ENCODE data around the gene ATXN1. TPM values are rescaled to one million over a fixed set of nuclear protein-coding genes. Genes with fewer than 3 reads are reported as not detected.

Gene ATXN1
- total RNA-seq, 1 experiment from 2014 or later, result 19.7 TPM

- Mint-ChIP-seq H3K36me3 (ENCODE audit: insufficient read depth, unreplicated experiment) (no peaks in the 10 kb centered on the region), H3K9me3 (ENCODE audit: low read depth, unreplicated experiment) (no peaks in the 10 kb centered on the region), H3K4me1 (ENCODE audit: low read depth, unreplicated experiment) (no peaks in the 10 kb centered on the region), H3K27ac (ENCODE audit: unreplicated experiment) (no peak overlapping the region), H3K27me3 (ENCODE audit: unreplicated experiment) (no peaks in the 10 kb centered on the region), H3K4me3 (ENCODE audit: low read depth, unreplicated experiment) (no peak overlapping the region)
- BruUV-seq (replicated peaks), result no TSS peak
- no peak for DNase-seq
- CTCF ChIA-PET, result interaction anchor here (0.9 kb wide), 1 partner anchor 22 kb away, joined by 3 read pairs; no protein-coding TSS in a partner anchor
- no peak for TF ChIP-seq CTCF (IDR thresholded peaks at IDR 0.05; ENCODE audit: unreplicated experiment)
- intact Hi-C loops (cut with micrococcal nuclease; ENCODE audit: unreplicated experiment), result no loop called here
These were observed 205.7 kb downstream of the ATXN1 start for GRCh38 chr6:16555550-16555949.

- no peak for TF ChIP-seq CTCF (IDR thresholded peaks at IDR 0.05; ENCODE audit: unreplicated experiment)
- BruUV-seq (replicated peaks), result no TSS peak
- Mint-ChIP-seq H3K36me3 (ENCODE audit: insufficient read depth, unreplicated experiment) (no peaks in the 10 kb centered on the region), H3K4me3 (ENCODE audit: low read depth, unreplicated experiment) (no peak overlapping the region), H3K27me3 (ENCODE audit: unreplicated experiment) (no peaks in the 10 kb centered on the region), H3K4me1 (ENCODE audit: low read depth, unreplicated experiment) (no peaks in the 10 kb centered on the region), H3K9me3 (ENCODE audit: low read depth, unreplicated experiment) (no peaks in the 10 kb centered on the region), H3K27ac (ENCODE audit: unreplicated experiment) (no peak overlapping the region)
- CTCF ChIA-PET, result no interaction called here
- intact Hi-C loops (cut with micrococcal nuclease; ENCODE audit: unreplicated experiment), result no loop called here
- DNase-seq, result no peak
These were observed 207.7 kb downstream of the ATXN1 start for GRCh38 chr6:16553531-16553930.

- Mint-ChIP-seq H3K4me3 (ENCODE audit: low read depth, unreplicated experiment) (no peak overlapping the region), H3K27ac (ENCODE audit: unreplicated experiment) (no peak overlapping the region), H3K4me1 (ENCODE audit: low read depth, unreplicated experiment) (no peaks in the 10 kb centered on the region), H3K36me3 (ENCODE audit: insufficient read depth, unreplicated experiment) (no peaks in the 10 kb centered on the region), H3K9me3 (ENCODE audit: low read depth, unreplicated experiment) (no peaks in the 10 kb centered on the region), H3K27me3 (ENCODE audit: unreplicated experiment) (no peaks in the 10 kb centered on the region)
- intact Hi-C loops (cut with micrococcal nuclease; ENCODE audit: unreplicated experiment), result no loop called here
- DNase-seq, result no peak
- no peak for TF ChIP-seq CTCF (IDR thresholded peaks at IDR 0.05; ENCODE audit: unreplicated experiment)
- BruUV-seq (replicated peaks), result no TSS peak
- CTCF ChIA-PET, result no interaction called here
These were observed 209.8 kb downstream of the ATXN1 start for GRCh38 chr6:16551466-16551865.

- no peaks in the 10 kb centered on the region for H3K9me3 Mint-ChIP-seq (ENCODE audit: low read depth, unreplicated experiment)
- H3K4me3 Mint-ChIP-seq (ENCODE audit: low read depth, unreplicated experiment), result no peak overlapping the region
- H3K4me1 Mint-ChIP-seq (ENCODE audit: low read depth, unreplicated experiment), result no peaks in the 10 kb centered on the region
- no peaks in the 10 kb centered on the region for H3K36me3 Mint-ChIP-seq (ENCODE audit: insufficient read depth, unreplicated experiment)
- no peak for TF ChIP-seq CTCF (IDR thresholded peaks at IDR 0.05; ENCODE audit: unreplicated experiment)
- BruUV-seq (replicated peaks), result no TSS peak
- H3K27ac Mint-ChIP-seq (ENCODE audit: unreplicated experiment), result no peak overlapping the region
- no peaks in the 10 kb centered on the region for H3K27me3 Mint-ChIP-seq (ENCODE audit: unreplicated experiment)
- CTCF ChIA-PET, result no interaction called here
- intact Hi-C loops (cut with micrococcal nuclease; ENCODE audit: unreplicated experiment), result no loop called here
- no peak for DNase-seq
These were observed 213.1 kb downstream of the ATXN1 start for GRCh38 chr6:16548121-16548520.

All from Calu3 (cell line).